Measurements from ENCODE around the gene GSTK1.

Gene GSTK1

DNA sequence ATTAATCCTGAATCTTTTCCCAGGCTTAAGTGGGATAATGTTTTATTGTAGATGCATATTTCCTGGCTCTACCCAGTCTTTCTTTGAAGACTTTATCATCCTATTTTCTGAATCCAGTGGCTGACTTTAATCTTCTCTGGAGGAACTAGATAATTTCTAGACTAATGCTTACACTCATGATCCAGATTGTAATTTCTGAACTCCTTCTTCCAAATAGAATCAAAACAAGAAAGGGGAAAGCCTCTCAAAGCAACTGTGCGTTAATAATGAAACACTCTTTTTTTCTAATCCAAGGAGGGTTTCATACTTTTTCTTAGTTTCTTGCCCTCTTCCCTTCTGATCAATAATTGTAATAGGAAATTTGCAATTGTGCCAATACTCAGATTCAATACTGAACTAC is 8.0 kb downstream of the GSTK1 start:
- Histone ChIP-seq H3K9ac (ENCODE audit: insufficient read length) (no peak overlapping the region), H3K9me3 (ENCODE audit: low read depth, low read length) (no peaks in the 10 kb centered on the region), H3K27ac (no peak overlapping the region), H3K36me3 (ENCODE audit: insufficient read depth, low read length) (peaks cover 8% of the 10 kb centered on the region; the same call in 1 of the 2 replicates), H3K4me3 (no peak overlapping the region)
- DNase-seq (ENCODE audit: low read depth, low spot score): no peak
- no peak for TF ChIP-seq FOXP2 (optimal IDR thresholded peaks at IDR 0.05; ENCODE audit: control extremely low read depth, extremely low read length, insufficient read depth)
- no peak for TF ChIP-seq EZH2 (IDR thresholded peaks at IDR 0.05)
- TF ChIP-seq POLR2AphosphoS5 (IDR thresholded peaks at IDR 0.05; ENCODE audit: borderline replicate concordance, low read depth, low read length): no peak

DNA sequence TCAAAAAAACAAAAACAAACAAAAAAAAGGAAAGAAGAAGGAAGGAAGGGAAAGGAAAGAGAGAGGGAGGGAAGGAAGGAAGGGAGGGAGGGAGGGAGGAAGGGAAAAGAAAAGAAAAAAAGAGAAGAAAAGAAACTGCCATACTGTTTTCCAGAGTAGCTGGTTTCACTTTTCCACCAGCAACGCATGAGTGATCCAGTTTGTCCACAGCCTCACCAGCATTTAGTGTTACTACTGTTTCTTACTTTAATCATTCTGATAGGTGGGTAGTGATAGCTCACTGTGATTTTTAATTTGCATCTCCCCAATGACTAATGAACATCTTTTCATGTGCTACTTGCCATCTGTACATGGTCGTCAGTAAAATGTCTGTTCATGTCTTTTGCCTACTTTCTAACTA is 9.6 kb downstream of the GSTK1 start:
- Histone ChIP-seq H3K36me3 (ENCODE audit: insufficient read depth, low read length) (peaks cover 2% of the 10 kb centered on the region; the same call in 1 of the 2 replicates), H3K4me3 (no peak overlapping the region), H3K9me3 (ENCODE audit: low read depth, low read length) (no peaks in the 10 kb centered on the region), H3K9ac (ENCODE audit: insufficient read length) (no peak overlapping the region), H3K27ac (no peak overlapping the region)
- TF ChIP-seq POLR2AphosphoS5 (IDR thresholded peaks at IDR 0.05; ENCODE audit: borderline replicate concordance, low read depth, low read length): no peak
- TF ChIP-seq EZH2 (IDR thresholded peaks at IDR 0.05): no peak
- TF ChIP-seq FOXP2 (optimal IDR thresholded peaks at IDR 0.05; ENCODE audit: control extremely low read depth, extremely low read length, insufficient read depth): no peak
- no peak for DNase-seq (ENCODE audit: low read depth, low spot score)

DNA sequence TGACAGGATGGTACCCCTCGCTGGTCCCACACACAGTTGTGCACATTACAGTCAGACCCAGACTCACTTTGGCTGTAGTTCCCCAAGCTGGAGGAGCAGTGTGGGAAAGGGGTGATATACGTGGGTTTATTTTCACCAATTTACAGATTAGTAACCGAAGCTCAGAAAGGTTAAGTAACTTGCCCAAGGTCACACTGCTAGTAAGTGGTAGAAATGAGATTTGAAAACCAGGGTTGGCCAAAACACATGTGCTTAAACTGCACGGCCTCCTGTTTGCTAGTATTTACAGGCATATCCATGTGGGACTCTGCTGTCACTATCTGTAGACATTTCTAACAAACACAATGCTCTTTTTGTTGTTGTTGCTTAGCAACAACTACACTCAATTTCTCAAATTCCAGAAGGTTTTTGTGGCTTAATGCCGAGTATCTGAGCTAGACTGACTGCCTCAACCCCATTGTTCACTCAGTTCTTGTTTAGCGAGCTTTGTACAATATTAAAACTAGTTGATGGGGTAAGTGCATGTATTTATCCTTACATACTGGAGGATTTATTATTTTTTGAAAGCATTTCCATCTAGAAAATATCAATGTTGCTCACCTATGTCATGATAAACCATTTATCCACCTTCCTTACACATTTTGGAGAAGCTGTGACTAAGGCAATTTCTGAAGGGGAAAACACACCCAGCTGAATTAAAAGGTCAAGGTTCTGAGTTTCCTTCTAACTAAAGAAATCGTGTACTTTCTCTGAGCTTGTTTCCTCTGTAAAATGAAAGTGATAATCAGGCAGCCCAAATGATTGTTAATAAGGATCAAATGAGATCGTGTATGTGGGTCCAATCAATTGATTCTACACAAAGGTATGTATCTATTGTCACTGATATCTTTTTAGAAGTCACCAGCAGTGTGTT is 16.2 kb downstream of the GSTK1 start:
- TF ChIP-seq POLR2AphosphoS5 (IDR thresholded peaks at IDR 0.05; ENCODE audit: borderline replicate concordance, low read depth, low read length) (no peak), EZH2 (IDR thresholded peaks at IDR 0.05) (no peak), FOXP2 (optimal IDR thresholded peaks at IDR 0.05; ENCODE audit: control extremely low read depth, extremely low read length, insufficient read depth) (no peak)
- no peak overlapping the region for H3K4me3 ChIP-seq
- DNase-seq (ENCODE audit: low read depth, low spot score): no peak
- H3K9me3 ChIP-seq (ENCODE audit: low read depth, low read length): no peaks in the 10 kb centered on the region
- H3K27ac ChIP-seq: no peak overlapping the region
- H3K36me3 ChIP-seq (ENCODE audit: insufficient read depth, low read length): no peaks in the 10 kb centered on the region
- H3K9ac ChIP-seq (ENCODE audit: insufficient read length): no peak overlapping the region

DNA sequence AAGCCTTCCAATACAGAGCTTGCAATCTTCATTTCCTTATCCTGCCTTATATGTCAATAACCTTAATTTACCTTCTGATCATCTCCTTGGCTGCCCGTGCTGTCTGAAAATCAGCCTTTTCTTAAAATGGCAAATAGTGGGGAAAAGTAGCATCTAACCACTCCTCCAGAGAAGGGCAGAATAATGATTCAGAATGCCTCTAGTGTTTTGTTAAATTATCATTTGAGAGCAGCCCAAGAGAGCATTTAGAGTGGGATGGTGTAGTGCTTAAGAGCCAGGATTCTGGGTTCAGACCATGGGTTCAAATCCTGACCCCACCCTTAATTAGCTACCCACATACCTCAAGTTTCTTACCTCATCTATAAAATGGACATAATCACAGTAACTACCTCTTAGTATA is 16.9 kb downstream of the GSTK1 start:
- DNase-seq (ENCODE audit: low read depth, low spot score): no peak
- Histone ChIP-seq H3K9ac (ENCODE audit: insufficient read length) (no peak overlapping the region), H3K9me3 (ENCODE audit: low read depth, low read length) (no peaks in the 10 kb centered on the region), H3K36me3 (ENCODE audit: insufficient read depth, low read length) (no peaks in the 10 kb centered on the region), H3K27ac (no peak overlapping the region), H3K4me3 (no peak overlapping the region)
- TF ChIP-seq EZH2 (IDR thresholded peaks at IDR 0.05): no peak
- no peak for TF ChIP-seq FOXP2 (optimal IDR thresholded peaks at IDR 0.05; ENCODE audit: control extremely low read depth, extremely low read length, insufficient read depth)
- no peak for TF ChIP-seq POLR2AphosphoS5 (IDR thresholded peaks at IDR 0.05; ENCODE audit: borderline replicate concordance, low read depth, low read length)

DNA sequence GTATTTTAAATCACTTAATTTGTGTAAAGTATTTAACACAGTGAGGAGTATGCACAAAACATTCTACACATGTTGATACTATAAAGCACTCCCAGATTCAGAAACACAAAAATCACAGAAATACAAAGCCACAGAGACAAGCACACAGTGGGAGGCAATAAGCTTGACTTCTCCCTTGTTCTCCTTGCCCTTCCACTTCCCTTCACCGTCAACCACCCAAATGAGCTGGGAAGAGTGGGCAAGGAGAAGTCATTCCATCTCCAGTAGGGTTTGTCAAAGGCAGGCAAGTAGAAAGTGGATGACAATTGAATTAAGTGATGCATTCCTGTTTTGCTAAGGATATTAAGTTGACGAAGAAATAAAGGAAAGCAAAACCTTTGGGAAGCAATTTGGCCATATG is 17.3 kb downstream of the GSTK1 start:
- H3K4me3 ChIP-seq: no peak overlapping the region

DNA sequence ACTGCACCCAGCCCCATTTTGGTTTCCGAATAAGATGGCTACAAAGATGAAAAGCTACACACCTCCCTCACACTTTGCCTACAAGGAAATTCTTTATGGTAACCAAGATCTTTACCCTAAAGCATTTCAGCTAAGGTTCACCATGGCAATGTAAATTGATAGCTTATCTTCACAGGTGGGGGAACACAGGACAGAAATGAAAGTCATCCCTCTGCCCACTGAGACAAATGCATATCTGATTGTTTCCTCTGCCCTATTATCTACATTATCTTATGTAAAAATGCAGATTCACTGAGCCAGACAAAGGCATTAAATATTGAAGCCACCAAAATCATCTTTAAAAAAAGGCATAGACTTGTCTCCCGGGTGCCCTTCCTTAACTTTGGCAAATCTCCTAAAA is 18.3 kb downstream of the GSTK1 start:
- no peak overlapping the region for H3K9ac ChIP-seq (ENCODE audit: insufficient read length)
- no peak for TF ChIP-seq POLR2AphosphoS5 (IDR thresholded peaks at IDR 0.05; ENCODE audit: borderline replicate concordance, low read depth, low read length)
- TF ChIP-seq FOXP2 (optimal IDR thresholded peaks at IDR 0.05; ENCODE audit: control extremely low read depth, extremely low read length, insufficient read depth): no peak
- no peak for TF ChIP-seq EZH2 (IDR thresholded peaks at IDR 0.05)

More for the DNA sequence above, 17.3 kb downstream of the GSTK1 start:
- H3K9me3 ChIP-seq (ENCODE audit: low read depth, low read length): no peaks in the 10 kb centered on the region
- no peak for DNase-seq (ENCODE audit: low read depth, low spot score)
- H3K36me3 ChIP-seq (ENCODE audit: insufficient read depth, low read length): no peaks in the 10 kb centered on the region
- no peak overlapping the region for H3K27ac ChIP-seq
- TF ChIP-seq FOXP2 (optimal IDR thresholded peaks at IDR 0.05; ENCODE audit: control extremely low read depth, extremely low read length, insufficient read depth): no peak
- TF ChIP-seq EZH2 (IDR thresholded peaks at IDR 0.05): no peak
- no peak for TF ChIP-seq POLR2AphosphoS5 (IDR thresholded peaks at IDR 0.05; ENCODE audit: borderline replicate concordance, low read depth, low read length)
- no peak overlapping the region for H3K9ac ChIP-seq (ENCODE audit: insufficient read length)

DNA sequence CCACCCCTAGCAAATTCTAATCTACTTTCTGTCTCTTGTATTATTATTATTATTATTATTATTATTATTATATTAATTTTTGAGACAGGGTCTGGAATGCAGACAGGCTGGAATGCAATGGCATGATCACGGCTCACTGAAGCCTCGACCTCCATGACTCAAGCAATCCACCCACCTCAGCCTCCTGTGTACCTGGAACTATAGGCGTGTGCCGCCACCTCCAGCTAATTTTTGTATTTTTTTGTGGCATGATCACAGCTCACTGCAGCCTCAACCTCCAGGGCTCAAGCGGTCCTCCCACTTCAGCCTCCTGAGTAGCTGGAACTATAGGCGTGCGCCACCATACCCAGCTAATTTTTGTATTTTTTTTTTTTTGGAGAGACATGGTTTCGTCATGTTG is 18.9 kb downstream of the GSTK1 start:
- no peaks in the 10 kb centered on the region for H3K9me3 ChIP-seq (ENCODE audit: low read depth, low read length)
- no peak overlapping the region for H3K4me3 ChIP-seq
- TF ChIP-seq POLR2AphosphoS5 (IDR thresholded peaks at IDR 0.05; ENCODE audit: borderline replicate concordance, low read depth, low read length) (no peak), FOXP2 (optimal IDR thresholded peaks at IDR 0.05; ENCODE audit: control extremely low read depth, extremely low read length, insufficient read depth) (no peak), EZH2 (IDR thresholded peaks at IDR 0.05) (no peak)
- no peak for DNase-seq (ENCODE audit: low read depth, low spot score)
- H3K9ac ChIP-seq (ENCODE audit: insufficient read length): no peak overlapping the region
- H3K27ac ChIP-seq: no peak overlapping the region
- no peaks in the 10 kb centered on the region for H3K36me3 ChIP-seq (ENCODE audit: insufficient read depth, low read length)

More for the DNA sequence above, 18.3 kb downstream of the GSTK1 start:
- Histone ChIP-seq H3K36me3 (ENCODE audit: insufficient read depth, low read length) (no peaks in the 10 kb centered on the region), H3K27ac (no peak overlapping the region), H3K9me3 (ENCODE audit: low read depth, low read length) (no peaks in the 10 kb centered on the region), H3K4me3 (no peak overlapping the region)
- no peak for DNase-seq (ENCODE audit: low read depth, low spot score)

DNA sequence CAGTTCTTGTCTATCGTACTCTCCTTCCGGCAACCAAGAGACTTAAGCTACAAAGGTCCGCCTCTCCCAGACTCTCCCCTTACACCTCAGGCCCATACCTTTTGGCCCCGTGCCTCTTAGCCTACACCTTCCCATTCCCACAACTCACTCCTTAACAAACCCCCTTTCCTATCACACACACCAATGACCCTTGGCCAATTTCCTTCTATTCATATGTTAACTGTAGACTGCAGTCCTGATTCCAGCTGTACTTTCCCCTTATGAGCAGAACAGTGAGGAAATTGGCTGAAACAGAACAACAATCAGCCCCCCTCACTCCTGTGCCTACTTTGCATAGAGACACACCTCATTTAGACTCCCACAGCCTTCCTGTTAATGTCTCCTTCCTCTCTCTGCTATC is 20.1 kb downstream of the GSTK1 start:
- Histone ChIP-seq H3K9me3 (ENCODE audit: low read depth, low read length) (peaks cover 3% of the 10 kb centered on the region; the same call in 1 of the 2 replicates), H3K4me3 (no peak overlapping the region), H3K36me3 (ENCODE audit: insufficient read depth, low read length) (no peaks in the 10 kb centered on the region), H3K9ac (ENCODE audit: insufficient read length) (no peak overlapping the region), H3K27ac (no peak overlapping the region)
- DNase-seq (ENCODE audit: low read depth, low spot score): no peak
- TF ChIP-seq POLR2AphosphoS5 (IDR thresholded peaks at IDR 0.05; ENCODE audit: borderline replicate concordance, low read depth, low read length): no peak
- no peak for TF ChIP-seq EZH2 (IDR thresholded peaks at IDR 0.05)
- no peak for TF ChIP-seq FOXP2 (optimal IDR thresholded peaks at IDR 0.05; ENCODE audit: control extremely low read depth, extremely low read length, insufficient read depth)

All from SK-N-MC (cell line).